ENCODE measurements around the gene FRMD7.

Gene FRMD7

GRCh38 chrX:132093239-132093860 is 34.5 kb downstream of the FRMD7 start:
- TF ChIP-seq, protein P1, sequence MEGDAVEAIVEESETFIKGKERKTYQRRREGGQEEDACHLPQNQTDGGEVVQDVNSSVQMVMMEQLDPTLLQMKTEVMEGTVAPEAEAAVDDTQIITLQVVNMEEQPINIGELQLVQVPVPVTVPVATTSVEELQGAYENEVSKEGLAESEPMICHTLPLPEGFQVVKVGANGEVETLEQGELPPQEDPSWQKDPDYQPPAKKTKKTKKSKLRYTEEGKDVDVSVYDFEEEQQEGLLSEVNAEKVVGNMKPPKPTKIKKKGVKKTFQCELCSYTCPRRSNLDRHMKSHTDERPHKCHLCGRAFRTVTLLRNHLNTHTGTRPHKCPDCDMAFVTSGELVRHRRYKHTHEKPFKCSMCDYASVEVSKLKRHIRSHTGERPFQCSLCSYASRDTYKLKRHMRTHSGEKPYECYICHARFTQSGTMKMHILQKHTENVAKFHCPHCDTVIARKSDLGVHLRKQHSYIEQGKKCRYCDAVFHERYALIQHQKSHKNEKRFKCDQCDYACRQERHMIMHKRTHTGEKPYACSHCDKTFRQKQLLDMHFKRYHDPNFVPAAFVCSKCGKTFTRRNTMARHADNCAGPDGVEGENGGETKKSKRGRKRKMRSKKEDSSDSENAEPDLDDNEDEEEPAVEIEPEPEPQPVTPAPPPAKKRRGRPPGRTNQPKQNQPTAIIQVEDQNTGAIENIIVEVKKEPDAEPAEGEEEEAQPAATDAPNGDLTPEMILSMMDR (IDR thresholded peaks at IDR 0.05; ENCODE audit: low read depth, low read length, missing control alignments) = no peak
- no peak for DNase-seq
- Histone ChIP-seq H3K36me3 (replicated peaks) (no peaks in the 10 kb centered on the region), H3K27ac (no peak overlapping the region), H3K27me3 (replicated peaks) (no peaks in the 10 kb centered on the region), H3K4me3 (ENCODE audit: low read depth, low read length) (no peak overlapping the region)
- in situ Hi-C loops (cut with HindIII; ENCODE audit: low pct_ligation_motif_present, low sequenced_read_pairs) = no loop called here

DNA sequence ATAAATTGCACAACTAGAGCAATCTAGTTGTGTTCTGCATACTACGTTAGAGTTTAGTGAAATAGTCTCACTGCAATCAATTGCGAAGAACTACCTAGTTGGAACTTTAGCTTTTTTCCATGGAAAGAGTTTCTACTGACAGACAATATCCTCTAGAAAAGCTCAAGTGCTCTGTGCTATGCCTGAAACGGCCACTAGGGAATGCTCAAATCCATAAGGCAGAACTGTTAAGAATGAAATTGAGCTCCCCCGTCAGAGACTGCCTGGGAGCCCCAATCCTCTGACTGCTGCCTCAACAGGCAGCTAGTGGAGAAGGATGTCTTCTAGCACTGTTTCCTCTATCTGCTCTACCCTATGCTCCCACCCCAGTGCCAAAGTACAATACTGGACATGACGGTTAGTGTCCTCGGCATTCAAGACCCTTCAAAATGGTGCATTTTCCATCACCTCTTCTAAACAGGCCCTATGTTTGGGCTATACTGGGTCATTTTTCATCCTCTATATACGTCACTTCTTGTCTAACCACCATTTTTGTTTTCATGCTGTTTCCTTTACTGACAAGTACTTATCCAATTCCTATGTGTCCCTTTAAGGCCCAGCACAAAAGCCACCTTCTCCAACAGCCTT is 35.3 kb downstream of the FRMD7 start:
- Histone ChIP-seq H3K27ac (no peak overlapping the region), H3K36me3 (replicated peaks) (no peaks in the 10 kb centered on the region), H3K27me3 (replicated peaks) (no peaks in the 10 kb centered on the region), H3K4me3 (ENCODE audit: low read depth, low read length) (no peak overlapping the region)
- TF ChIP-seq, protein P1 (IDR thresholded peaks at IDR 0.05; ENCODE audit: low read depth, low read length, missing control alignments) = peak; percentile 78
- in situ Hi-C loops (cut with HindIII; ENCODE audit: low pct_ligation_motif_present, low sequenced_read_pairs) = no loop called here
- DNase-seq = peak; percentile 71

GRCh38 chrX:132090403-132091159 is 37.2 kb downstream of the FRMD7 start:
- Histone ChIP-seq H3K27me3 (replicated peaks) (no peaks in the 10 kb centered on the region), H3K27ac (no peak overlapping the region), H3K36me3 (replicated peaks) (no peaks in the 10 kb centered on the region), H3K4me3 (ENCODE audit: low read depth, low read length) (no peak overlapping the region)
- in situ Hi-C loops (cut with HindIII; ENCODE audit: low pct_ligation_motif_present, low sequenced_read_pairs) = no loop called here
- TF ChIP-seq, protein P1 (IDR thresholded peaks at IDR 0.05; ENCODE audit: low read depth, low read length, missing control alignments) = no peak
- DNase-seq = no peak

- H3K4me3 ChIP-seq (ENCODE audit: low read depth, low read length) = no peak overlapping the region
- no peak for DNase-seq
- TF ChIP-seq, protein P1 (IDR thresholded peaks at IDR 0.05; ENCODE audit: low read depth, low read length, missing control alignments) = no peak
- in situ Hi-C loops (cut with HindIII; ENCODE audit: low pct_ligation_motif_present, low sequenced_read_pairs) = no loop called here
- no peak overlapping the region for H3K27ac ChIP-seq
- no peaks in the 10 kb centered on the region for H3K36me3 ChIP-seq (replicated peaks)
- no peaks in the 10 kb centered on the region for H3K27me3 ChIP-seq (replicated peaks)
Observed at GRCh38 chrX:132088864-132089263, 39.0 kb downstream of the FRMD7 start.

- peak; percentile 35 for DNase-seq
- in situ Hi-C loops (cut with HindIII; ENCODE audit: low pct_ligation_motif_present, low sequenced_read_pairs) = no loop called here
- Histone ChIP-seq H3K27ac (no peak overlapping the region), H3K4me3 (ENCODE audit: low read depth, low read length) (no peak overlapping the region), H3K36me3 (replicated peaks) (no peaks in the 10 kb centered on the region), H3K27me3 (replicated peaks) (no peaks in the 10 kb centered on the region)
- TF ChIP-seq, protein P1 (IDR thresholded peaks at IDR 0.05; ENCODE audit: low read depth, low read length, missing control alignments) = no peak
Observed at GRCh38 chrX:132086672-132087071, 41.1 kb downstream of the FRMD7 start.
